Omental fat pad (tissue), 4 donors: Measurements from ENCODE around the gene RECQL5. TPM values are rescaled to one million over a fixed set of nuclear protein-coding genes. Genes with fewer than 3 reads are reported as not detected.

Experiments used
- ATAC-seq: fragments of 150-250 bp; one replicate; pipeline ENCODE4 v1.9.1; 2016; ENCODE audit warnings: mild to moderate bottlenecking, moderate library complexity; ENCODE audit not compliant: low FRiP score
- DNase-seq: peaks from one replicate; pipeline ENCODE4 v3.0.0-alpha.2; 2019; ENCODE audit warnings: low spot score
- CTCF ChIP-seq, 3 donors: fragments of 450-650 bp; IDR thresholded peaks; one replicate each; pipeline ENCODE4 v1.5.1; 2016 to 2017; ENCODE audit warnings: antibody characterized with exemption in 3 of 3, mild to moderate bottlenecking in 3 of 3, moderate library complexity in 2 of 3
- total RNA-seq, 4 donors: library from RNA; depleted of rRNA; stranded (reverse); fragments of >200 nt; gene quantifications; one replicate each; pipeline ENCODE4 v1.1.0, GENCODE V29; 2016

Gene RECQL5
- total RNA-seq, 4 donors from 2014 or later: 10.9 to 20.6 (median 13.3) TPM

- no peak for TF ChIP-seq CTCF (IDR thresholded peaks at IDR 0.05)
- DNase-seq: no peak
- no peak for ATAC-seq
Observed at GRCh38 chr17:75650874-75651273, 16.1 kb downstream of the RECQL5 start.

GRCh38 chr17:75649687-75650086, 17.3 kb downstream of the RECQL5 start:
- no peak for DNase-seq
- no peak for TF ChIP-seq CTCF (IDR thresholded peaks at IDR 0.05)
- ATAC-seq: no peak

- no peak for TF ChIP-seq CTCF (IDR thresholded peaks at IDR 0.05)
- no peak for DNase-seq
Observed at GRCh38 chr17:75647921-75648320, 19.0 kb downstream of the RECQL5 start.

GRCh38 chr17:75647061-75647460, 19.9 kb downstream of the RECQL5 start:
- DNase-seq (no peak), ATAC-seq (no peak)
- TF ChIP-seq CTCF (IDR thresholded peaks at IDR 0.05): no peak

More at GRCh38 chr17:75647921-75648320, 19.0 kb downstream of the RECQL5 start:
- ATAC-seq: no peak

- TF ChIP-seq CTCF (IDR thresholded peaks at IDR 0.05): no peak
- DNase-seq: no peak
- ATAC-seq: no peak
Observed at GRCh38 chr17:75646638-75646992, 20.3 kb downstream of the RECQL5 start.

- ATAC-seq (peak; percentile 72), DNase-seq (no peak)
- TF ChIP-seq CTCF (IDR thresholded peaks at IDR 0.05): no peak
Observed at GRCh38 chr17:75645889-75646637, 20.9 kb downstream of the RECQL5 start.

- ATAC-seq: peak; percentile 63
- no peak for TF ChIP-seq CTCF (IDR thresholded peaks at IDR 0.05)
- DNase-seq: no peak
Observed at GRCh38 chr17:75645501-75645888, 21.5 kb downstream of the RECQL5 start.
